SKM-1 (cell line): ENCODE measurements around the gene C2orf72.
"Not testable (repeated sequence)": the region's sequence is repeated elsewhere in the genome, so short reads cannot be mapped to it uniquely, and the experiment has no call there.

ENCODE experiments used
- DNase-seq: peaks from one replicate; lab custom pipeline; 2025; ENCODE audit not compliant: unreplicated experiment; lab: John Stamatoyannopoulos, UW

C2orf72 gene

DNA sequence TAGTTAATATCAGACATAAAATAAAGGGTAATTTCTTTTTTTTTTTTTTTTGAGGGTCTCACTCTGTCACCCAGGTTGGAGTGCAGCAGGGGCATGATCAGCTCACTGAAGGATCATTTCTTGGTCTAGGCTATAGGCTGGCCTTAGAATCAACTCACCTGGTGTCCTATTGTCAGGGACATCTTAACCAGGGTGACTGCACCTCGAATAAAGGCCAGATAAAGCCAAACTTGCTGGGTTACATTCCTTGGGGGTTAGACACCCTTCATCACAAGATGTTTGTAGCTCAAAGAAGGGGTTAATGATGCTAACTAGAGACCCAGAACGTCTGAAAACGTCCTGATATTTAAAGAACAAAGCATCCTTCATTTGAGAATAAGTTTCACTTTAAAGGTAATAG lies 23.5 kb upstream of the C2orf72 start:
- DNase-seq, result no peak

DNA sequence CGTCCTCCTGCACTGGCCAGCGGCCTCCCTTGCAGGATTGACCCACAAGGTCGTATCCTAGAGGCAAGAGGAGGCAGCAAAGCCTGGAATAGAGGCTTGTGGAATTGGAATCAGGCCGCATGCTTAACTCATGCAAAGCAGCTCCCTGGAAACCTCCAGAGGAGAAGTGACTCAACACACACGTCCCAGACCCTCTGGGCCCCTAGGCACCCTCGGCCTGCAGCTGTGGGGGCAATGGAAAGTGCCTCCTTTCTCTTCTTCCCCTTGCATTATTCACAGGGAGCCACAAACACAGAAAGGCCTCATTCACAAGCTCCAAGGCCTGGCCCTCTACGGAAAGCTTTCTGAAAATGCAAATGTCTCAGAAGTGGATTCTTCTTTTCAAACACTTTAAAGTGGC lies 21.8 kb upstream of the C2orf72 start:
- no peak for DNase-seq

DNA sequence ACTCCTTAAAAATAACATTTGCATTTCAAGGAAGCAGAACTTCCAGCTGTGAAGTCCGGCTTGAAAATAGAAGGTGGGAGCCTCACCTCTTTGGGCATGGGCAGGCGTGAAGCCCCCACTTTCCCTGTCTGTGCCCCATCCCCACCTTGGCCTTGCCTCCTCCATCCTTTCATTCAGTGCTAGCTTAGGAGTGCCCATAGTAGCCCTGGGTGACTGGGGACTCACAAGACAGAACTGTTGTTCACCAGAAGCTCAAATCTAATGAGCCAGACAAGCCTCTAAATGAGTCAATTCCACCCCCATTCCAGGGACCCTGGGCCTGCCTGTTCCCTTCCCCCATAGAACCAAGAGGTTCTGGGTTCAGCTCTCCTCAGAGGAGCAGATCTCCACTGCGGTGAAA lies 21.4 kb upstream of the C2orf72 start:
- DNase-seq, result no peak

DNA sequence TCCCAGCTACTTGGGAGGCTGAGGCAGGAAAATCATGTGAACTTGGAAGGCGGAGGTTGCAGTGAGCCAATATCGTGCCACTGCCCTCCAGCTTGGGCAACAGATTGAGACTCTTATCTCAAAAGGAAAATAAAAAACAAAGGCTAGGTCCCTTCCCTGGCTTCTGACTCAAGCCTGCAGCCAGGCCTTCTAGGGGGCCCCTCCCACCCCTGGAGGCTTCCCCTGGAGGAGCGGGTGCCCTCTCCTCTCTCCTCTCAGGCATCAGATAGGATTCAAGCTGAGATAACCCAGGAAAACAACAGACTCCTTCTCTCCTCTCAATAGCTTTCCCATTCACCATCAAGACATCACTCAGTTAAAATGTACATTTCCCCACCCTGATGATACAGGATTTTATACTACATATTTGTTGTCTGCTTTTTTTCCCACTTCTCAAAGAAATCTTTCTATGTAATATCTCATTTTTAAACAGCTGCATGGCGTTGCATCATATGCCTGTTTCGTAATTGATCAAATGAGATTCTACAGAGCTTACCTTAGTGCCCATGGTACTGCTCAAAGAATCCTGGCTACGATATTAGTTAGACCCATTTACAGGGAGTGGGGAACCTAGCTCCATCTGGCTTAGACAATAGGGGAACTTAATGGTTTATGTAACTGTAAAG lies 20.6 kb upstream of the C2orf72 start:
- DNase-seq, result no peak

DNA sequence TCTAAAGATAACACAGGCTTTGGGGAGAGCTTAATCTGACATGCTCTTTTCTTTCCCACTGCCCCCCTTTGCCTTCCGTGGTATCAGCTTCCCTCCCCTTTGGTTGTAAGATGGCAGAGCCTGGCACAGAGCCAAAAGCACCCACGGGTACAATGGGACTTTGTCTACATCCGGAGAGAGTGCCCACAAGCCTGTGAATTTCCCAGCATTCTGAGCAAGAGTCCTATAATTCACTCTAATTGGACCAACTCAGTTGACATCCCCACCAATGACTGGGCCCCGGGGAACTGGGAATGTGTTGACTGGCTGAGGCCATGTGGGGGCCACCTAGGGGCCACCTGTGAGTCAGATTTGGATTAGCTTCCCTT lies 20.1 kb upstream of the C2orf72 start:
- DNase-seq, result no peak

DNA sequence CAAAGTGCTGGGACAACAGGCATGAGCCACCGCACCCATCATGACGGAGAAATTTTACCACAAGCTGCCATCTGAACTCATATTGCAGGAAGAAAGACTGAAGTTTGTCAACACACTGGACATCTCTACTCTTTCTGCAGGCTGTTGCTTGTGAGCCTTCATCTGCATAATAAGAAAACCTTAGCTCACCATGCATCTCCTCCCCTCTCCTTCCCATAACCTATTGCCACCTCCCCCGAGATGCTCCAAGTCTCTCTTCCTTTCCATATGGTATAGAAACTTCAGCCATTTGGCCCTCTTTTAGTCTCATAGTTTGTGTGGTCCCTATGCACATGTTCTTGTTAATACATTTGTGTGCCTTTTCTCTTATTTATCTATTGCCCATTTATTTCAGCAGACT lies 19.1 kb upstream of the C2orf72 start:
- DNase-seq, result no peak

DNA sequence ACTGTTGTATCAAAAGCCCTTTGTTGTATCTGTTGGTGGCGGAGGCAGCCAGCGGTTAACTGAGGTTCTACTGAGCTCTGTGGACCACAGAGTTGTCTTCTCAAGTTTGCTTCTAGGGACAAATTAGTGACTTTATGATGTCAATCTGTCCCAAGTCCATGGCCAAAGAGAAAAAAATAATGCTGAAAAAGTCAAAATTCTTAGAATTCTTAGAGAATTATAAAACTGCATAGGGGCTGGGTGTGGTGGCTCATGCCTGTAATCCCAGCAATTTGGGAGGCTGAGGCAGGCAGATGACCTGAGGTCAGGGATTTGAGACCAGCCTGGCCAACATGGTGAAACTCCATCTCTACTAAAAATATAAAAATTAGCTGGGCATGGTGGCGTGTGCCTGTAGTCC lies 12.3 kb upstream of the C2orf72 start:
- DNase-seq, result not testable (repeated sequence)

DNA sequence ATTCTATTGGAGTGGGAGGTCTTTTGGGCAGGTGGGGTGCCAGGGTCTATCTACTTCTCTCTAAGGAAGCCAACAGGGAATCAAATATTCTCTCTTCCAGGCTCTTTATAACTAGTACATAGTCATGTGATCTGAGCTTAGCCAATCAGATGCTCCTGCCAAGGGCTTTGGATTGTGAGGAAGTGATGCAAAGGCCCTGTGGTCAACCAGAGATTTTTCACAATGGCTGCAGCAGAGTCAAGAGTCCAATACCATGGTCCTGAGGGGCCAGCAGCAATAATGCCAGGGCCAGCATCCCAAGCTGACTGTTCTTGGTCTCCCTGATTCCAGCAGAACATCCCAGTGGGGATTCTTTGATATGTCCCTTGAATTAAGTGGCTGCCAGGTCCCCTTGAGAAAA lies 8.4 kb upstream of the C2orf72 start:
- DNase-seq, result no peak

DNA sequence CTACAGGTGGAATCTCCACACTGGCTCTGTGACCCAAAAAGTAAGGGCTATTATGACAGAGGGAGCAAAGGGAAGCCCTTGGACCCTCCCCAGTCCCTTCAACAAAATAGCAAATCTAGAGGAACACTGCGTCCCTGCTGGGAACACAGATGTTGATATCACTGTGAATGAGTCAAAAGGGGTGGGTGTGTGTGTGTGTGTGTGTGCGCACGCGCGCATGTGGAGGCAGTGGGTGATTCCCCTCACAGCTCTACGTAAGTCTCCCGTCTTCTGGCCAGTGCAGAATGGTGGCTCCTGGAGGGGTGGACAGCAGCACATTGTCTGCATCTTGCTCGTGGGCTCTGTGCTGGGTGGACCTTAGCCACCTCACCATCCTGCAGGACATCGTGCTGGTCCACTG lies 7.8 kb upstream of the C2orf72 start:
- no peak for DNase-seq

DNA sequence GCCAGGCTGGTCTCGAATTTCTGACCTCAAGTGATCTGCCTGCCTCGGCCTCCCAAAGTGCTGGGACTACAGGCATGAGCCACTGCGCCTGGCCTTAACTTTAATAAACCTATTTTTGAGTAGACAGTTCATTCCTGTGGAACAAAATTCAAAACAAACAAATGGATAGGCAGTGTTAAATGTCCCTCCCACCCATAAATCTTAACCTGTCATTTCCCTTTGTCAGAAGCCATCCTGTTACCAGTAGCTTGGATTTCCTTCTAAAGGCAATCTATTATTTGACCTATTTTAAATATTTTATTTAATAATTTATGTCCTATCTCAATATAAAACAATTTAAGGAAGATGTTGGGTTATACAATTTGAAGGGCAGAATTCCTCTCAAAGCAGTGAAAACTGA lies 6.6 kb upstream of the C2orf72 start:
- DNase-seq, result no peak

DNA sequence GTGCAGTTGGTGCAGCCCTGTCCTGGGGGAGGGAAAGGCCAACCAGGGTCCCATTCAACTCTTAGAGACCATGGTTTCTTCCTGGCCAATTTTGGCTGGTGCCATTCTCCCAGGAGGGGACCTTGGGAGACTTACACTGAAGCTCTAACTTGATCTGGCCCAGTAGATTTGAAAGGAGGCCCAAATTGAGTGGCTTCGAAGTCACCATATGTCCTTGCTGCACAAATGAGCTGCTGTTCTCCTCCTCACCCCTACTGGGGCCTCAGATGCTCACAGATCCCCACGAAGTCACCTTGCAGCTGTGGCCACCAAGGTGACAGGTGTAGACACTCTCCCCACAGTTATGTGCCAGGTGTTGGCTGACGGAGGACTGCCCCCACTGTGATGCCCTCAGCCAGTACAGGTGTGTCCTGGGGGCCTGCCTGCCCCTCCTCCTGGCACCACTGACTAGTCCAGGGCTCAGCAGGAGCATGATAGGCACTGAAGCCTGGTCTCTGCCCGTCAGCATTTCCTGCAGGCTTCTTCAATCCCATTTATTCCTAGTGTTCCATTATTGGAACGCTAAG lies 4.7 kb upstream of the C2orf72 start:
- no peak for DNase-seq

DNA sequence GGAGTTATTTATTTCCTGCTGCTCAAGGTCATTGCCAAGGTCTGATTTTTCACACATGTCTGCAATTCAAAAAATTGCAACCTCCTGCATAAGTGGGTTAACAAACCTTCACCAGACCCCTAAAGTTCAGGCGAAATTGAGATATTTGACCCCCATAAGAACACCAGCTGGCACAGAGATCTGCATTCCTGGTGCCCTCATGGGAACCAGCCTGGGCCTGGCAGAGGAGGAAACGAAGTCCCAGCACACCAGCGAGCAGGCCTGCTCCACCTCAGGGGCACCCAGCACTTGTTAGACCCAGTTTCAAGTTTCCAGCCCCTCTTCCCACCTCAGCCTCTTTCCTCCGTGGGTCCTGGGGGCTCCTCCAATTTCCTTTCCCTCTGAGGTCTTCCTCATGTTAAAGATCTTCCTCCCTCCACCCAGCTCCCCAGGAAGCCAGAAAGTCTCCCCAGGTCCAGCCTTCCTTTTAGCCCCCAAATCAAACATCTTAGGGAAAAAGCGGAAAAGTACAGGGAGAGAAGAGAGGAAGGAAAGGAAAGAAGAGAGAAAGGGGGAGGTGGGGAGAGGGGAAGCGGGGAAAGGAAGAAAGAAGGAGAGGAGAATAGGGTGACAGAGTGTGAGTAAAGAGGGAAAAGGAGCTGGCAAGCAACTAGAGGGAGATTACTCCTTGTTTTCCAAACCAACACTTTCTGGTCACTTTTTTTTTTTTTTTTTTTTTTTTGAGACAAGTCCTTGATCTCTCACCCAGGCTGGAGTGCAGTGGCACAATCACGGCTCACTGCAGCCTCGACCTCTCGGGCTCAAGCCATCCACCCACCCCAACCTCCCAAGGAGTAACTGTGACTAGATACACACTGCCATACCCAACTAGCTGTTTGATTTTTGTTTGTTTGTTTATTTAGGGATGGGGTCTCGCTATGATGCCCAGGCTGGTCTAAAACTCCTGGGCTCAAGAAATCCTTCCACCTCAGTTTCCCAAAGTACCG lies 3.9 kb upstream of the C2orf72 start:
- no peak for DNase-seq

DNA sequence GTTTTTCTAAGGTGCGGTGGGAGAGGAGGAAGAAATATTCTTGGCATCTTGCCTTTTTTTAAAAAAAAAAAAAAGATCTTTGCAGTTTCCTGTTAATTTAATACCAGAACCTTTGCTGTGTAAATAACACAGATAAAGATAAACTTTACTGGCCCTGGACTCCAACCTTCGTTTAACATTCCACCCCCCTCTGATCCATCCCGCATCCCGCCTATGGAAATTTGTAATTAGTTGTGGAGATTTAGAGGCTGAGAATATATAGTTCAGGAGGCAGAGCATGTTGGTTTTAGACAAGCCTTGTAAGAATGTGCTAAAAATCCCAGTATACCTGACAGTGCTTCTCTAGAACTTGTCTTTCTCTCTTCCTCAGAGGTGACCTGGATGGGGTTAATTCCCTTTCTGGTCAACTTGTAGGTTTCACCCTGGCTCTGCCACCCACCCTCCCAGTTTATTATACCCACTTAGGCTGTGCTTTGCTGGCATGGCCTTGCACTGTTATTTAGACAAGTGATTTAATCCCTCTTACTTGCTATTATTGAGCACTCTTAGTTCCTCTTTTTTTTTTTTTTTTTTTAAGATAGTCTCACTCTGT lies 2.9 kb upstream of the C2orf72 start:
- no peak for DNase-seq

DNA sequence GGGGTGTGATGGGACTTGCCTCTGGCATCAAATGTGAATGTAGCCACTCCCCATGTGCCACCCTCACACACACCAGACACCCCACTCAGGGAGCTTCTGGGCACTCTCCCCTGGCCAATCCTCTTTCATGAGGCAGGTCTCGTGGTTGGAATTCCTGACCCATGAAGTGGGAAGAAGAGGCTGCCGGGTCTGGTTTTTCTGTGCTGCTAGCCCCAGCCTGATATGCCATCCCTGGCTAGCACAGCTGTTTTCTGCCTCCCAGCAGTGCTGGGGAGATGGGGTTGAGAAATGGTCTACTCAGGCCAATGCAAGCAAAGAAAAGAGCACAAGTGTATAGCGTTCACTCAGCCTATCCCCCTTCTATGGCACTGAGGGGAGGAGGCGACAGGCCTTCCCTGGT lies 1.2 kb upstream of the C2orf72 start:
- no peak for DNase-seq

DNA sequence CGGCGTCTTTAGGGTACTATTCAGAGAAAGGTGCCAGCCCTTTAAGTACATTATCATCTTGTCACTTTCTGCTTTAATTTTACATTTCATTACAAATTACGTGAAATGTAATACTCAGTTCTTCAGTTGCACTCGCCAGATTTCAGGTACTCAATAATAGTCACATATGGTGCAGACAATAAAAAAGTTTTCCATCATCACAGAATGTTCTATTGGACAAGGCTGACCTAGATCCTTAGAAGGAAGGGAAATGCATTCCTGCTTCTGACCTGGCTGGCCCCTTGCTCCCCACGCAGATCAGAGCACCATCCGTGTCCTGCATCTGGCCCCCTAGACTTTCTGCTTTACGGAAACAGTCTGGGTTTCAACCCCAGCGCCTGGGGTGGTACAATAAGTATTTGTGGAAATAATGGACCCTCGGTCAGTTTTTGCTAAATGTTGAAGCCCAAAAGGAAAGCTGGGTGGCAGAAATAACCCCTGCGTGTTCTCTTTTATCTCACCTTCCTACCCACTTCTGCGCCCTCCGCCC lies 681 bp upstream of the C2orf72 start:
- no peak for DNase-seq

DNA sequence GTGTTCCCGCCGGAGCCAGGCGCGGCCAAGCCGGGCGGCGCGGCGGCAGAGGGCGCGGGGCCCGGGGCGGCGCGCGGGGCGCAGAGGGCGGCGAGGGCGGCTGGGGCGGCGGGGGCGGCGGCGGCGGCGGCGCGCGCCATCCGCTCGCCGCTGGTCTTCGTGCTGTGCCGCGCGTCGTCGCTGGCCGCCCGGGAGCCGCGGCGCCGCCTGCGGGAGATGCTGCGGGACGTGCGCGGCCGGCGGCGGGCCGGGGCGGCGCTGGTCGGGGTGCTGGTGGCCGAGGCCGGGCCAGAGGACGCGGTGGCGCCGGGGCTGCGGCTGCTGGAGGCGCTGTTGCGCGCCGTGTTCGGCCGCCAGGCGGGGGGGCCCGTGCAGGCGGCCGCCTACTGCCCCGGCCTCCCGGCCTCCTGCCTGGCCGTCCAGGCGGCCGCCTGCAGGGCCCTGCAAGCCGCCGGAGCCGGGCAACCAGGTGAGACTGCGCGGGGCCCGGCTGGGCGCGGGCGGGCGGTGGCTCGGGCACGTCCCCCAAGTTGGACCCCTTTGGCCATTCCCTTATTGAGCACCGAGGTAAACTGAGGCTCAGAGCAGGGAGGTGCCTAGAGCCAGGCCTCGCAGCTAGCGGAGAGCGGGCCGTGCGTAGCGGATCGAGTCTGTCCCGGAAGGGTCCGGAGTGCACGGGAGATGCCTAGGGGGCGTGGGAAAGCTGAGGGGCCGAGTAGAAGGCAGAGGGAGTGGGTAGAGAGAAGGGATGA lies 584 bp downstream of the C2orf72 start:
- DNase-seq, result no peak

DNA sequence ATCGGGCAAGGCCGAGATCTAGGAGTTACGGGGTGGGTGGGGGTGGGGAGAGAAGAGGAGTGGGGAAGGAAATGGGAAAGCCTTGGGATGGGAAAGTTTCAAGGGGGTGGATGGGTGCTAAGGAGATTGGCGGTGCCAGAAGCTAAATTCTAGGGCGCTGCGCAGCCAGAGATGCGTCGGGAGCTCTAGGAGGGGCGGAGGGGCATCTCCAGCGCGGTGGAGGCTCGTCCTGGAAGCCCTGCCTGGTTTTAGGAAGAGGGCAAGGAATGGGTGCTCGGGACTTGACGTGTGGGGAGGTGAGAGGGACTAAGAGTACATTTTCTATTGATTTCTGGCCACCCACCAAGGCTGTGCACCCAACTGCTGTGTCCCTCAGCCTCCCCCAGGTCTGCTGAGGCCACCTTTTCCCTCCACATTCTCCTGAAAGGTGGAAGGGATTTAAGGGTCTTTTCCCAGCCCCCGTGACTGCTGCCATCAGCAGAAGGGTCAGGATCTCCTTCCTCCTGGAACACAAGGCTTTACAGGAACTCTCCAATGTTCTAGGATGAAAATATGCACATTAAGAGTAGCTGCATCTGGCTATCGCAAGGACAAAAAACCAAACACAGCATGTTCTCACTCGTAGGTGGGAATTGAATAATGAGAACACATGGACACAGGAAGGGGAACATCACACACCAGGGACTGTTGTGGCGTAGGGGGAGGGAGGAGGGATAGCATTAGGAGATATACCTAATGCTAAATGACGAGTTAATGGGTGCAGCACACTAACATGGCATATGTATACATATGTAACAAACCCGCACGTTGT lies 1.4 kb downstream of the C2orf72 start:
- no peak for DNase-seq

DNA sequence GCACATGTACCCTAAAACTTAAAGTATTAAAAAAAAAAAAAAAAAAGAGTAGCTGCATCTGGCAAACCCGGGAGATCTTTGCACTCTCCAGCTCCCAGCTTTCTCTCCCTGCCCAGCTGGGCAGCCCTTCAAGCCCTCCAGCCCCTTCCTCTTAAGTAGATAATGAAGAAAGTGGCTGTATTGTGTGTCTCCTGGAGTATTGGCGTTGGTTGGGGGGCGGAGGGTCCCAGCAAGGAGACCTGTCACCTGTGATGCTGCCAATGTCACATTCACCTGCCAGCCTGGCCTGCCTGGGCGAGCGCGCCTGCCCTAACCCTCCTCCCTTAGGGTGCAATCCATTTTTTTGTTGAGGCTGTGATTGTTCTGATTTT lies 2.0 kb downstream of the C2orf72 start:
- no peak for DNase-seq

DNA sequence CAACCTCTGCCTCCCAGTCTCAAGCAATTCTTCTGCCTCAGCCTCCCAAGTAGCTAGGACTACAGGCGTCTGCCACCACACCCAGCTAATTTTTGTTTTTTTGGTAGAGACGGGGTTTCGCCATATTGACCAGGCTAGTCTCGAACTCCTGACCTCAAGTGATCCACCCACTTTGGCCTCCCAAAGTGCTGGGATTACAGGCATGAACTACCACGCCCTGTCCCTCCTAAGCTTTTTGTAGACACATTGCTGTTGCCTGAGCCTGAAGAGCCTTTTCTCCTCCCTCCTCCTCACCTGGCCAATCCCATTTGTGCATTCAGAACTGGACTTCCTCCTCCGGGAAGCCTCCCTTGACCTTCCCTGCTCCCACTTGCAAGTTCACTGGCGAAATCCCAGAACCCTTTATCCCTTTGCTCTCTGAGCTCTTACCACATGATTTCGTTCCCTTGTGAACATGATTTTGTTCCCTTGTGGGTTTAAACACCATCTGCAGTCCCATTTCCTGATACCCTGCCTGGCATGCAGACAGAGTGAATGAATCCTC lies 2.6 kb downstream of the C2orf72 start:
- DNase-seq, result no peak
